Liver (tissue), 9 donors: ENCODE results near the gene CES2. TPM values are rescaled to one million over a fixed set of nuclear protein-coding genes. Genes with fewer than 3 reads are reported as not detected.

Source experiments
- DNase-seq: peaks from one replicate; pipeline ENCODE4 v3.0.0-alpha.2; 2017; ENCODE audit warnings: low spot score
- H3K27ac ChIP-seq, 2 donors: one replicate each; pipeline ENCODE4 v1.7.0; 2013; ENCODE audit warnings: inconsistent platforms in 2 of 2, low read length in 2 of 2, control low read depth in 1 of 2, low read depth in 1 of 2, mild to moderate bottlenecking in 1 of 2
- H3K27me3 ChIP-seq, 4 donors: one replicate each; pipeline versions ENCODE4 v1.6.1 to v1.7.0; 2013; ENCODE audit warnings: low read length in 3 of 4, inconsistent platforms in 1 of 4, mild to moderate bottlenecking in 1 of 4, moderate library complexity in 1 of 4; ENCODE audit not compliant: control insufficient read depth in 4 of 4, insufficient read depth in 4 of 4
- H3K36me3 ChIP-seq, 4 donors: one replicate each; pipeline versions ENCODE4 v1.6.1 to v1.7.0; 2013; ENCODE audit warnings: low read length in 3 of 4, mild to moderate bottlenecking in 3 of 4, low read depth in 1 of 4, moderate library complexity in 1 of 4; ENCODE audit not compliant: control insufficient read depth in 4 of 4, insufficient read depth in 3 of 4
- H3K4me1 ChIP-seq, 4 donors: one replicate each; pipeline versions ENCODE4 v1.6.1 to v1.7.0; 2013; ENCODE audit warnings: low read length in 3 of 4, mild to moderate bottlenecking in 3 of 4, moderate library complexity in 1 of 4; ENCODE audit not compliant: control insufficient read depth in 4 of 4, insufficient read depth in 4 of 4
- H3K4me3 ChIP-seq, 3 donors: one replicate each; pipeline versions ENCODE4 v1.6.1 to v1.7.0; 2013; ENCODE audit warnings: low read length in 3 of 3, control low read depth in 1 of 3, low read depth in 1 of 3, mild to moderate bottlenecking in 1 of 3
- H3K9ac ChIP-seq, 2 donors: one replicate each; pipeline ENCODE4 v1.7.0; 2013; ENCODE audit warnings: low read length in 2 of 2, mild to moderate bottlenecking in 2 of 2, moderate library complexity in 2 of 2, control low read depth in 1 of 2, low read depth in 1 of 2
- H3K9me3 ChIP-seq, 4 donors: one replicate each; pipeline versions ENCODE4 v1.6.1 to v1.7.0; 2013; ENCODE audit warnings: low read length in 3 of 4; ENCODE audit not compliant: control insufficient read depth in 4 of 4
- EGR1 ChIP-seq, 2 donors: IDR thresholded peaks; 2 replicates each; pipeline ENCODE4 v1.6.1; 2016 to 2018; ENCODE audit warnings: antibody characterized with exemption in 2 of 2, low read depth in 2 of 2
- FOXA2 ChIP-seq: IDR thresholded peaks from 2 replicates; pipeline ENCODE4 v1.6.1; 2016; ENCODE audit warnings: antibody characterized with exemption
- GABPA ChIP-seq, 2 donors: IDR thresholded peaks in 1 of 2; conservative IDR thresholded peaks in 1 of 2; 2 replicates each; pipeline ENCODE4 v1.6.1; 2016; ENCODE audit warnings: antibody characterized with exemption in 2 of 2, mild to moderate bottlenecking in 1 of 2, moderate library complexity in 1 of 2
- HNF4A ChIP-seq, 2 donors: conservative IDR thresholded peaks; 2 replicates each; pipeline ENCODE4 v1.6.1; 2016; ENCODE audit warnings: antibody characterized with exemption in 2 of 2, mild to moderate bottlenecking in 2 of 2
- HNF4G ChIP-seq: IDR thresholded peaks from 2 replicates; pipeline ENCODE4 v1.6.1; 2016; ENCODE audit warnings: antibody characterized with exemption
- JUND ChIP-seq, 2 donors: IDR thresholded peaks; 2 replicates each; pipeline ENCODE4 v1.6.1; 2016; ENCODE audit warnings: antibody characterized with exemption in 2 of 2
- RXRA ChIP-seq, 2 donors: IDR thresholded peaks; 2 replicates each; pipeline ENCODE4 v1.6.1; 2017 to 2018; ENCODE audit warnings: antibody characterized with exemption in 2 of 2, mild to moderate bottlenecking in 1 of 2
- SP1 ChIP-seq: IDR thresholded peaks from 2 replicates; pipeline ENCODE4 v1.6.1; 2018; ENCODE audit warnings: antibody characterized with exemption, mild to moderate bottlenecking
- TAF1 ChIP-seq: conservative IDR thresholded peaks from 2 replicates; pipeline ENCODE4 v1.6.1; 2016; ENCODE audit warnings: antibody characterized with exemption, mild to moderate bottlenecking
- YY1 ChIP-seq: IDR thresholded peaks from 2 replicates; pipeline ENCODE4 v1.6.1; 2016; ENCODE audit warnings: antibody characterized with exemption, mild to moderate bottlenecking
- polyA plus RNA-seq, 2 donors: library from polyadenylated mRNA; stranded (reverse) in 1 of 2; unstranded in 1 of 2; fragments of 200-250 nt in 1 of 2; fragments of >200 nt in 1 of 2; fragmentation: Nextera tagmentation in 1 of 2; extraction: Ambion mirVana in 1 of 2; gene quantifications; one replicate each; pipeline versions ENCODE4 v1.2.1 to v1.2.3, GENCODE V29; 2013 to 2015
- total RNA-seq, 2 donors: library from RNA; depleted of rRNA; stranded (reverse); fragments of >200 nt; gene quantifications; one replicate each; pipeline ENCODE4 v1.2.3, GENCODE V29; 2014
- TF ChIP-seq, protein P1 (sequence below): IDR thresholded peaks from 2 replicates; pipeline ENCODE4 v1.6.1; 2016; ENCODE audit warnings: antibody characterized with exemption
- TF ChIP-seq, protein P2 (sequence below): IDR thresholded peaks from 2 replicates; pipeline ENCODE4 v1.6.1; 2016; ENCODE audit warnings: antibody characterized with exemption
- TF ChIP-seq, protein P3 (sequence below): IDR thresholded peaks from 2 replicates; pipeline ENCODE4 v1.6.1; 2016; ENCODE audit warnings: antibody characterized with exemption, mild to moderate bottlenecking
- donor health status: healthy.
- donor health status: healthy.
- donor health status: healthy.
- donor health status: healthy.
- donor health status: healthy.

Gene CES2
- total and polyA plus RNA-seq, 4 donors, result 21.2 to 200 (median 182) TPM

DNA sequence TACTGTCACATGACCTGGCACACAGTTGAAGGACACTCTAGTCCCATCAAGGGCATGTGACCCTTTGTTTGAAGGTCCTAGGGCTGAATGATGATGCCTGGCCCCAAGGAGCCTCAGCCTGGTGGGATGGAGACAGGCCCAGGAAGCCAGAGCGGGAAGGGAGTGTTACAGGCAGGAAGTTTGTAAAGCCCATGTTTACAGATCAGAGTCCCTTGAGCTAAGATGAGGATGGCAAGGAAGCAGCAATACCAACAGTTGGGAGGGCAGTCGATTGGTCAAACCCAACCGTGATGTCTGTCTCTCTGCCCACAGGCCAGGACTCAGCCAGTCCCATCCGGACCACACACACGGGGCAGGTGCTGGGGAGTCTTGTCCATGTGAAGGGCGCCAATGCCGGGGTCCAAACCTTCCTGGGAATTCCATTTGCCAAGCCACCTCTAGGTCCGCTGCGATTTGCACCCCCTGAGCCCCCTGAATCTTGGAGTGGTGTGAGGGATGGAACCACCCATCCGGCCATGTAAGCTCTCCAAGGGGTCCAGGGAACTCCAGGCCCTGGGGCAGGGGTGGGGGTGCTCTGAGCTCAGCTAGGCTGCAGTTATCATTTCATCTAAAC is 2.5 kb downstream of the CES2 start (continued):
- TF ChIP-seq, protein P1, sequence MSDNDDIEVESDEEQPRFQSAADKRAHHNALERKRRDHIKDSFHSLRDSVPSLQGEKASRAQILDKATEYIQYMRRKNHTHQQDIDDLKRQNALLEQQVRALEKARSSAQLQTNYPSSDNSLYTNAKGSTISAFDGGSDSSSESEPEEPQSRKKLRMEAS, result no peak
- TF ChIP-seq GABPA (IDR thresholded peaks at IDR 0.05 in 1 of 2, conservative IDR thresholded peaks at IDR 0.05 in 1 of 2) (peak in 1 of 2 donors; percentile 39), EGR1 (IDR thresholded peaks at IDR 0.05; ENCODE audit: low read depth in 2 of 2) (no peak)
- TF ChIP-seq, protein P2, sequence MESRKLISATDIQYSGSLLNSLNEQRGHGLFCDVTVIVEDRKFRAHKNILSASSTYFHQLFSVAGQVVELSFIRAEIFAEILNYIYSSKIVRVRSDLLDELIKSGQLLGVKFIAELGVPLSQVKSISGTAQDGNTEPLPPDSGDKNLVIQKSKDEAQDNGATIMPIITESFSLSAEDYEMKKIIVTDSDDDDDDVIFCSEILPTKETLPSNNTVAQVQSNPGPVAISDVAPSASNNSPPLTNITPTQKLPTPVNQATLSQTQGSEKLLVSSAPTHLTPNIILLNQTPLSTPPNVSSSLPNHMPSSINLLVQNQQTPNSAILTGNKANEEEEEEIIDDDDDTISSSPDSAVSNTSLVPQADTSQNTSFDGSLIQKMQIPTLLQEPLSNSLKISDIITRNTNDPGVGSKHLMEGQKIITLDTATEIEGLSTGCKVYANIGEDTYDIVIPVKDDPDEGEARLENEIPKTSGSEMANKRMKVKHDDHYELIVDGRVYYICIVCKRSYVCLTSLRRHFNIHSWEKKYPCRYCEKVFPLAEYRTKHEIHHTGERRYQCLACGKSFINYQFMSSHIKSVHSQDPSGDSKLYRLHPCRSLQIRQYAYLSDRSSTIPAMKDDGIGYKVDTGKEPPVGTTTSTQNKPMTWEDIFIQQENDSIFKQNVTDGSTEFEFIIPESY, result no peak

DNA sequence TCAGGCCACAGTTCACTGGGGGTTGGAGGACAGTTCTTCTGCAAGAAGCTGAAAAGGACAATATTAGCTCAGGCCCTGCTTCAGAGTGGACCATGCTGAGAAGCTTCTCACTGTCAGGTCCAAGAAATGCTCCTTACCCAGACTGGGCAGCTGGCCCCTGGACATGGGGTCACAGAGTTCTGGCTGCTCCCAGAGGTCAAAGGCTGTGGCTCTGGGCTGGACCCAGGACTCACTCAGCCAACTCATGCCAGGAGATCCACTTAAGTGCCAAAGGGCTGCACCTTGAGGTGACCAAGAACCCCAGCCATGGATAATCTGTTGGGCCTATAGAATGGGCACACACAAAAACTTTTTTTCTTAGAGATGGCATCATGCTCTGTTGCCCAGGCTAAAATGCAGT is 4.0 kb downstream of the CES2 start:
- TF ChIP-seq SP1, result no peak
- peak; percentile 72 to 76 for TF ChIP-seq HNF4A (conservative IDR thresholded peaks at IDR 0.05)
- TF ChIP-seq JUND (IDR thresholded peaks at IDR 0.05), result no peak
- TF ChIP-seq HNF4G, result peak; percentile 22
- no peak for TF ChIP-seq FOXA2
- TF ChIP-seq RXRA (IDR thresholded peaks at IDR 0.05), result peak; percentile 69 to 70
- TF ChIP-seq, protein P2, result no peak
- TF ChIP-seq, protein P1, result no peak
- TF ChIP-seq YY1, result peak; percentile 53
- TF ChIP-seq, protein P3, sequence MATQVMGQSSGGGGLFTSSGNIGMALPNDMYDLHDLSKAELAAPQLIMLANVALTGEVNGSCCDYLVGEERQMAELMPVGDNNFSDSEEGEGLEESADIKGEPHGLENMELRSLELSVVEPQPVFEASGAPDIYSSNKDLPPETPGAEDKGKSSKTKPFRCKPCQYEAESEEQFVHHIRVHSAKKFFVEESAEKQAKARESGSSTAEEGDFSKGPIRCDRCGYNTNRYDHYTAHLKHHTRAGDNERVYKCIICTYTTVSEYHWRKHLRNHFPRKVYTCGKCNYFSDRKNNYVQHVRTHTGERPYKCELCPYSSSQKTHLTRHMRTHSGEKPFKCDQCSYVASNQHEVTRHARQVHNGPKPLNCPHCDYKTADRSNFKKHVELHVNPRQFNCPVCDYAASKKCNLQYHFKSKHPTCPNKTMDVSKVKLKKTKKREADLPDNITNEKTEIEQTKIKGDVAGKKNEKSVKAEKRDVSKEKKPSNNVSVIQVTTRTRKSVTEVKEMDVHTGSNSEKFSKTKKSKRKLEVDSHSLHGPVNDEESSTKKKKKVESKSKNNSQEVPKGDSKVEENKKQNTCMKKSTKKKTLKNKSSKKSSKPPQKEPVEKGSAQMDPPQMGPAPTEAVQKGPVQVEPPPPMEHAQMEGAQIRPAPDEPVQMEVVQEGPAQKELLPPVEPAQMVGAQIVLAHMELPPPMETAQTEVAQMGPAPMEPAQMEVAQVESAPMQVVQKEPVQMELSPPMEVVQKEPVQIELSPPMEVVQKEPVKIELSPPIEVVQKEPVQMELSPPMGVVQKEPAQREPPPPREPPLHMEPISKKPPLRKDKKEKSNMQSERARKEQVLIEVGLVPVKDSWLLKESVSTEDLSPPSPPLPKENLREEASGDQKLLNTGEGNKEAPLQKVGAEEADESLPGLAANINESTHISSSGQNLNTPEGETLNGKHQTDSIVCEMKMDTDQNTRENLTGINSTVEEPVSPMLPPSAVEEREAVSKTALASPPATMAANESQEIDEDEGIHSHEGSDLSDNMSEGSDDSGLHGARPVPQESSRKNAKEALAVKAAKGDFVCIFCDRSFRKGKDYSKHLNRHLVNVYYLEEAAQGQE, result no peak
- no peak for TF ChIP-seq TAF1
- H3K4me3 ChIP-seq, result no peak overlapping the region
- H3K4me1 ChIP-seq, result peaks cover 10 to 47% (median 37%) of the 10 kb centered on the region in 4 donors
- peaks cover 31 to 47% (median 40%) of the 10 kb centered on the region in 4 donors for H3K36me3 ChIP-seq
- DNase-seq, result no peak
- H3K27me3 ChIP-seq, result no peaks in the 10 kb centered on the region
- no peak overlapping the region for H3K9ac ChIP-seq
- no peaks in the 10 kb centered on the region for H3K9me3 ChIP-seq
- H3K27ac ChIP-seq, result no peak overlapping the region
